IMR-90 (cell line): ENCODE results near the gene SYCP2. TPM values are rescaled to one million over a fixed set of nuclear protein-coding genes. Genes with fewer than 3 reads are reported as not detected.

Experiments used
- ATAC-seq: fragments of 200-7000 bp; cut with Tn5 transposase; 2 replicates; pipeline ENCODE4 v1.9.1; 2020; ENCODE audit warnings: low read depth, mild to moderate bottlenecking, moderate library complexity
- BruUV-seq: library from RNA; stranded (reverse); fragments of 400-500 nt; replicated peaks from 2 replicates; lab custom pipeline; 2021; lab: Mats Ljungman, UMichigan
- CTCF ChIA-PET: fragments of 300-600 bp; formaldehyde crosslinking; extraction: SDS; loops from one replicate; lab custom pipeline; 2021; ENCODE audit warnings: antibody characterized with exemption; lab: Yijun Ruan, JAX
- POLR2A ChIA-PET: fragments of 300-600 bp; sonication (Branson Sonifier 250); formaldehyde crosslinking; loops from one replicate; lab custom pipeline; 2022; ENCODE audit warnings: antibody characterized with exemption; ENCODE audit not compliant: unreplicated experiment; lab: Charles Lee
- DNase-seq: peaks from one replicate; pipeline ENCODE4 v3.0.0; 2013
- H2AFZ ChIP-seq: replicated peaks from 2 replicates; pipeline ENCODE3; 2013; ENCODE audit warnings: low read length, mild to moderate bottlenecking; ENCODE audit not compliant: poor library complexity
- H2AK5ac ChIP-seq: 2 replicates; pipeline ENCODE4 v1.6.1; 2013; ENCODE audit warnings: low read depth, low read length, inconsistent platforms
- H2AK9ac ChIP-seq: replicated peaks from 2 replicates; pipeline ENCODE3; 2013; ENCODE audit warnings: mild to moderate bottlenecking, low read depth, low read length, moderate library complexity; ENCODE audit not compliant: poor library complexity
- H2BK120ac ChIP-seq: 2 replicates; pipeline ENCODE4 v1.6.1; 2013; ENCODE audit warnings: low read depth, low read length, inconsistent platforms
- H2BK15ac ChIP-seq: 3 replicates; pipeline ENCODE4 v1.6.1; 2013; ENCODE audit warnings: low read depth, low read length, inconsistent platforms
- H2BK20ac ChIP-seq: 2 replicates; pipeline ENCODE4 v1.6.1; 2013; ENCODE audit warnings: low read depth, mild to moderate bottlenecking, inconsistent platforms, low read length, moderate library complexity
- H2BK5ac ChIP-seq: 2 replicates; pipeline ENCODE4 v1.6.1; 2013; ENCODE audit warnings: mild to moderate bottlenecking, low read depth, low read length, inconsistent platforms; ENCODE audit not compliant: poor library complexity, severe bottlenecking
- H3K14ac ChIP-seq: replicated peaks from 2 replicates; pipeline ENCODE4 v1.6.1; 2013; ENCODE audit warnings: low read depth, low read length, inconsistent platforms
- H3K18ac ChIP-seq: 2 replicates; pipeline ENCODE4 v1.6.1; 2013; ENCODE audit warnings: low read depth, low read length, control low read depth
- H3K23ac ChIP-seq: 2 replicates; pipeline ENCODE4 v1.6.1; 2013; ENCODE audit warnings: low read depth, low read length, inconsistent platforms
- H3K27ac ChIP-seq: 2 replicates; pipeline ENCODE4 v1.5.1; 2013; ENCODE audit warnings: mild to moderate bottlenecking, control low read depth, low read length; ENCODE audit not compliant: insufficient read depth
- H3K27me3 ChIP-seq: 2 replicates; pipeline ENCODE4 v1.6.1; 2013; ENCODE audit warnings: low read length; ENCODE audit not compliant: control insufficient read depth, insufficient read depth
- H3K36me3 ChIP-seq: 2 replicates; pipeline ENCODE4 v1.6.1; 2013; ENCODE audit warnings: low read length, mixed read lengths; ENCODE audit not compliant: control insufficient read depth, insufficient read depth
- H3K4ac ChIP-seq: 2 replicates; pipeline ENCODE4 v1.6.1; 2013; ENCODE audit warnings: low read depth, low read length, inconsistent platforms
- H3K4me1 ChIP-seq: 2 replicates; pipeline ENCODE4 v1.6.1; 2013; ENCODE audit warnings: low read length, mixed read lengths; ENCODE audit not compliant: control insufficient read depth, insufficient read depth
- H3K4me2 ChIP-seq: 2 replicates; pipeline ENCODE4 v1.6.1; 2013; ENCODE audit warnings: low read depth, mild to moderate bottlenecking, control low read depth, low read length, moderate library complexity
- H3K4me3 ChIP-seq: 2 replicates; pipeline ENCODE4 v1.5.1; 2013; ENCODE audit warnings: low read depth, mild to moderate bottlenecking, control low read depth, low read length, moderate library complexity; ENCODE audit not compliant: insufficient read depth
- H3K56ac ChIP-seq: 2 replicates; pipeline ENCODE4 v1.6.1; 2013; ENCODE audit warnings: low read length, inconsistent platforms; ENCODE audit not compliant: insufficient read depth; ENCODE audit errors: extremely low read depth
- H3K79me1 ChIP-seq, 2 experiments: 2 replicates each; pipeline ENCODE4 v1.6.1; 2013; ENCODE audit warnings: low read length in 2 of 2, inconsistent platforms in 1 of 2, low read depth in 1 of 2
- H3K9ac ChIP-seq: 2 replicates; pipeline ENCODE4 v1.6.1; 2013; ENCODE audit warnings: low read depth, low read length, control low read depth
- H3K9me1 ChIP-seq: 2 replicates; pipeline ENCODE4 v1.6.1; 2013; ENCODE audit warnings: low read length, inconsistent platforms; ENCODE audit not compliant: insufficient read depth
- H3K9me3 ChIP-seq: 2 replicates; pipeline ENCODE4 v1.6.1; 2013; ENCODE audit warnings: low read length; ENCODE audit not compliant: control insufficient read depth, insufficient read depth
- H4K20me1 ChIP-seq: 2 replicates; pipeline ENCODE4 v1.6.1; 2013; ENCODE audit warnings: low read length, inconsistent platforms; ENCODE audit not compliant: insufficient read depth
- H4K5ac ChIP-seq: 2 replicates; pipeline ENCODE4 v1.6.1; 2013; ENCODE audit warnings: mild to moderate bottlenecking, low read depth, low read length, control low read depth
- H4K8ac ChIP-seq, 2 experiments: 2 replicates each; pipeline ENCODE4 v1.6.1; 2013; ENCODE audit warnings: low read depth in 2 of 2, low read length in 2 of 2, control low read depth in 1 of 2, inconsistent platforms in 1 of 2
- H4K91ac ChIP-seq: 2 replicates; pipeline ENCODE4 v1.6.1; 2013; ENCODE audit warnings: low read depth, low read length, inconsistent platforms; ENCODE audit not compliant: insufficient read depth
- MAFK ChIP-seq: IDR thresholded peaks from 2 replicates; pipeline ENCODE4 v1.6.1; 2012; ENCODE audit warnings: low read depth, low read length, improper control_type of control experiment
- RAD21 ChIP-seq: IDR thresholded peaks from 2 replicates; pipeline ENCODE4 v1.6.1; 2012; ENCODE audit warnings: low read length, improper control_type of control experiment
- SMC3 ChIP-seq: fragments of 150-350 bp; IDR thresholded peaks from 2 replicates; pipeline ENCODE4 v1.6.1; 2016; ENCODE audit warnings: low read depth, mild to moderate bottlenecking, antibody characterized with exemption, low read length, moderate library complexity
- WGBS, 2 experiments: methylation state at CpG; one replicate each; pipeline versions ENCODE4 v1.1.5 to v1.1.7; 2013; ENCODE audit warnings: missing lambda C conversion rate in 2 of 2; ENCODE audit not compliant: insufficient read length in 1 of 2; ENCODE audit errors: extremely low coverage in 2 of 2; 5-methylcytosine and 5-hydroxymethylcytosine counted together
- dilution Hi-C: fragments of 300-500 bp; cut with HindIII; formaldehyde crosslinking; loops from one replicate; pipeline ENCODE4 v1.14.3; 2018; ENCODE audit warnings: low sequenced_read_pairs; ENCODE audit not compliant: unreplicated experiment
- in situ Hi-C: fragments of 300-500 bp; cut with MboI; formaldehyde crosslinking; loops from 3 replicates; pipeline ENCODE4 v1.14.3; 2019; ENCODE audit warnings: low sequenced_read_pairs, inconsistent platforms, mixed read lengths
- intact Hi-C: fragments of 100-400 bp; cut with micrococcal nuclease; formaldehyde crosslinking; loops from 2 replicates; pipeline ENCODE4 v1.10.0; 2022
- polyA plus RNA-seq, 3 experiments: library from polyadenylated mRNA; depleted of rRNA; stranded (reverse); fragments of >200 nt; gene quantifications; 2 replicates each; pipeline ENCODE4 v1.2.3, GENCODE V29; 2012; ENCODE audit warnings: low replicate concordance in 1 of 3
- total RNA-seq: library from RNA; depleted of rRNA; stranded (reverse); fragments of >200 nt; gene quantifications from 2 replicates; pipeline ENCODE4 v1.2.3, GENCODE V29; 2012

Gene SYCP2
- total and polyA plus RNA-seq, 2 of the 4 experiments (the other 2 are of a cell fraction), result 0.18 to 0.31 TPM

GRCh38 chr20:59911041-59911440 lies 22.4 kb downstream of the SYCP2 start:
- H3K4ac ChIP-seq, result no peak overlapping the region
- H3K9me3 ChIP-seq, result no peaks in the 10 kb centered on the region
- dilution Hi-C loops, result no loop called here
- in situ Hi-C loops, result no loop called here
- ChIA-PET POLR2A (no interaction called here), CTCF (interaction anchor here (1.6 kb wide), 2 partner anchors 11 to 23 kb away, joined by 3 to 5 read pairs; partner anchors contain the start of gene SYCP2)
- no peak overlapping the region for H2BK120ac ChIP-seq
- H3K18ac ChIP-seq, result no peak overlapping the region
- no peak overlapping the region for H2BK5ac ChIP-seq
- no peak overlapping the region for H2BK20ac ChIP-seq
- no peak overlapping the region for H2BK15ac ChIP-seq
- H4K91ac ChIP-seq, result no peak overlapping the region
- intact Hi-C loops, result no loop called here
- no peak for ATAC-seq
- no TSS peak for BruUV-seq
- no peak overlapping the region for H3K14ac ChIP-seq
- no peak overlapping the region for H3K27ac ChIP-seq
- whole genome bisulfite sequencing, 2 experiments, result no CpG with 5 or more reads among the region's 2 CpGs
- no peak overlapping the region for H4K5ac ChIP-seq
- no peak overlapping the region for H3K56ac ChIP-seq
- H3K79me1 ChIP-seq, result no peaks in the 10 kb centered on the region
- H3K9ac ChIP-seq, result no peak overlapping the region
- TF ChIP-seq RAD21, result no peak
- TF ChIP-seq MAFK, result peak; percentile 51
- TF ChIP-seq SMC3, result no peak
- H3K4me3 ChIP-seq, result no peak overlapping the region
- no peak overlapping the region for H2AK5ac ChIP-seq
- H3K9me1 ChIP-seq, result no peaks in the 10 kb centered on the region
- no peaks in the 10 kb centered on the region for H3K36me3 ChIP-seq
- H4K8ac ChIP-seq, result no peak overlapping the region
- H2AK9ac ChIP-seq, result no peak overlapping the region
- H3K27me3 ChIP-seq, result no peaks in the 10 kb centered on the region
- DNase-seq, result no peak
- H2AFZ ChIP-seq, result no peak overlapping the region
- no peaks in the 10 kb centered on the region for H3K4me1 ChIP-seq
- no peak overlapping the region for H3K23ac ChIP-seq
- H3K4me2 ChIP-seq, result no peak overlapping the region
- no peaks in the 10 kb centered on the region for H4K20me1 ChIP-seq
